NB4 (cell line): ENCODE measurements around the gene NFIX.

ENCODE experiments used
- CTCF ChIP-seq: IDR thresholded peaks from one replicate; pipeline ENCODE4 v1.5.1; 2012; ENCODE audit warnings: low read depth, low read length
- MYC ChIP-seq: IDR thresholded peaks from 2 replicates; pipeline ENCODE4 v1.6.1; 2011; ENCODE audit warnings: low read depth, low read length
- POLR2A ChIP-seq: IDR thresholded peaks from 2 replicates; pipeline ENCODE4 v1.6.1; 2011; ENCODE audit warnings: mild to moderate bottlenecking; ENCODE audit not compliant: insufficient read length; ENCODE audit errors: extremely low read depth

GRCh38 chr19:13122275-13122878 lies 127.1 kb downstream of the NFIX start:
- no peak for TF ChIP-seq CTCF
- no peak for TF ChIP-seq MYC
- no peak for TF ChIP-seq POLR2A
